ENCODE measurements around the gene NXN.
"Not testable (repeated sequence)": the region's sequence is repeated elsewhere in the genome, so short reads cannot be mapped to it uniquely, and the experiment has no call there.

NXN gene

GRCh38 chr17:916315-916714 is 63.3 kb downstream of the NXN start:
- no peak for DNase-seq

DNA sequence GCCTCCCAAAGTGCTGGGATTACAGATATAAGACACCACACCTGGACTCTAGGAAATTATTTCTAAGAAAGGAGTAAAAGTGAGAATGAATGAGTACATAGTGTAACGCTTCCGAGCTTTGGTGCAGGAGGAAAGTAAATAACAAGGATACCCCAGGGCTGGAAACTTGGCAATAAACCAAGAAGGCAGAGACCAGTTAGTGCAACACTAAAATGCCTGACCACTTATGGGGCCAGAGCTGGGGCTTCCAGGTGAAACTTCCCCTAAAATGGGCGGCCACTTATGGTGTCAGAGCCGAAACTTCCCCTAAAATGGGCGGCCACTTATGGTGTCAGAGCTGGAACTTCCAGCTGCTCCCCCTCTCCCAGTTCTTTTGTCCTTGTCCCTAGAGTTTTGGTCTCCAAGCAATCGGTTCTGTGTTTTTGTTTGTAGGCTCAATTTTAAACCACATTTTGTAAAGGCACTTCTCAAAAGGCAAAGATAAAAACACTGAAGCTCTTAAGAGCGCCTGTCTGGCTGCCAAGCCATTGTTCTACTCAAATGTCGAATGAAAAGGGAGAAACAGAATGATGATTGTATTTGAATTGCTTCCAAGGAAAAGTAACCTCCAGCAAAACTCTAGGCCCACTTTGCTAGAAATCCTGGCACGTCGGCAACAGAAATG is 63.9 kb downstream of the NXN start:
- no peak for DNase-seq

GRCh38 chr17:914561-914960 is 65.0 kb downstream of the NXN start:
- no peak for DNase-seq

GRCh38 chr17:913207-913606 is 66.4 kb downstream of the NXN start:
- DNase-seq = no peak

- no peak for DNase-seq
Measured at GRCh38 chr17:909642-910323, 69.8 kb downstream of the NXN start.

DNA sequence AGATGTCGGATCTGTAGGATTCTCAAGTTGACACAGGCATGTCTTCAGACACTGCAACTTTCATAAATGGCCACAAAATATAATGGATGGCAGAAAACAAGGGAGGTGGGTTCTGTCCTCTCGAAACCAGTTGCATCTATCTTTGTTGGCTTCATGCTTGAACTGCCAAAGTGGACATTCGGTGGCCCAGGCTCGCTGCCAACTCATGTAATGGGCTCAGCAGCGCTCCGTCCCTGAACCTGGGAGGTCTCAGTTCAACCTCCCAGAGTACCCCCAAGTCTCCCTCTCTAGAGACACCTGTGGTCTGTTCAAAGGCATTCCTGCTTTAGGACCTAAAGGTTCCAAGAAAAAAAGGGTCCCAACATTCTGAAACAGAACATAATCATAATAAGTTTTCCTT is 71.9 kb downstream of the NXN start:
- DNase-seq = no peak

DNA sequence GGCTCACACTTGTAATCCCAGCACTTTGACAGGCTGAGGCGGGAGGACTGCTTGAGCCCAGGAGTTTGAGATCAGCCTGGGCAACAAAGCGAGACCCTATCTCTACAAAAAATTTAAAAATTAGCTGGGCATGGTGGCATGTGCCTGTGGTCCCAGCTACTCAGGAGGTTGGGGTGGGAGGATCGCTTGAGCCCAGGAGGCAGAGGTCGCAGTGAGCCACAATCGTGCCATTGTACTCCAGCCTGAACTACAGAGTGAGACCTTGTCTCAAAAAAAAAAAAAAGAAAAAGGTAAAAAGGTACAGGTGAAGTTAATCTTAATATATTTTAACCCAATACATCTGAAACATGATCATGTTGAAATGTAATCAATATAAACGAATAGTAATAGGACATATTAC is 73.9 kb downstream of the NXN start:
- not testable (repeated sequence) for DNase-seq

- DNase-seq = no peak
Measured at GRCh38 chr17:903691-904481, 75.7 kb downstream of the NXN start.

- DNase-seq = no peak
Measured at GRCh38 chr17:902463-902862, 77.1 kb downstream of the NXN start.

DNA sequence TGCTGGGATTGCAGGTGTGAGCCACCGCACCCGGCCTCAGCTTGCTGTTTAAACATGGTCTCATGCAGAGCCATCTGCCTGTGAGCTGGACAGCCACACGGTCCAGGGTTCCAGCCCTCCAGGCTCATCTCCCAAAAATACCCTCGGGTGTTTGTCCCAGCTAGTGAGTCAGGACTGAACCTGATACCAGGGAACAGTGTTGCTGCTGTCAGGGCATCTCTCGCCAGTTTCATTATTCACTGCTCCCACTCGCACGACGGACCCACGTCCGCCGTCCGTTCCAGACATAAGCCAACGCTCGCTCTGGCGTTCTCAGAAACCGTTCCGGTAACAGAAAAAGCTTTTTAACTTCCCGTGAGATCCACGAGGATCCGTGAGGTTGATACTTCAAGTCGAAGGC is 77.6 kb downstream of the NXN start:
- DNase-seq = no peak

GRCh38 chr17:901191-901950 is 78.2 kb downstream of the NXN start:
- no peak for DNase-seq

DNA sequence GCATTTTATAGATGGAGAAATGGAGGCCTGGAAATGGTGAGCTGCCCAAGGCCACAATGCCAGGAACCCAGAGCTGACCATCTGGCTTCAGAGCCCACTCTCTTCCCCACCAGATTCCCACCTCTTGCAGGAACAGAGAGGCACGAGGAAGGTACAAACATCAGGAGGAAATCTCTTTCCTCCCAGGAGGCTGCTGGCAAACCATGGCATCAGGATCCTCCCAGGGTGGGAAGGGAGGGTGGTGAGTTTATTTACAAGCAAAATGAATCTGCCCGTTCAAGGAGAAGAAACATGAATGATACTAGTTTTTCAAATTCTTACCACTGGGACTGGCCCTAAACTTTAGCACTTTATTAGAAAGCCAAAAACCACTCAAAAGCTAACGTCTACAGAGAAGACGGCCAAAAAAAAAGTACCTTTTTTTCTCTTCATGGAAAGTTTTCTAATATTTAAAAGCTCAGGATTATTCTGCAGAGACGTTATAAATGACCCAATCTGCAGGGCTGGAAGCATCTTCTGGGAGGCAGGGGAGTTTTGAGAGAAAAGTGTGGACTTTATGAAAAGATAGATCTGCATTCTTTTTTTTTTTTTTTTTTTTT is 79.1 kb downstream of the NXN start:
- DNase-seq = no peak

DNA sequence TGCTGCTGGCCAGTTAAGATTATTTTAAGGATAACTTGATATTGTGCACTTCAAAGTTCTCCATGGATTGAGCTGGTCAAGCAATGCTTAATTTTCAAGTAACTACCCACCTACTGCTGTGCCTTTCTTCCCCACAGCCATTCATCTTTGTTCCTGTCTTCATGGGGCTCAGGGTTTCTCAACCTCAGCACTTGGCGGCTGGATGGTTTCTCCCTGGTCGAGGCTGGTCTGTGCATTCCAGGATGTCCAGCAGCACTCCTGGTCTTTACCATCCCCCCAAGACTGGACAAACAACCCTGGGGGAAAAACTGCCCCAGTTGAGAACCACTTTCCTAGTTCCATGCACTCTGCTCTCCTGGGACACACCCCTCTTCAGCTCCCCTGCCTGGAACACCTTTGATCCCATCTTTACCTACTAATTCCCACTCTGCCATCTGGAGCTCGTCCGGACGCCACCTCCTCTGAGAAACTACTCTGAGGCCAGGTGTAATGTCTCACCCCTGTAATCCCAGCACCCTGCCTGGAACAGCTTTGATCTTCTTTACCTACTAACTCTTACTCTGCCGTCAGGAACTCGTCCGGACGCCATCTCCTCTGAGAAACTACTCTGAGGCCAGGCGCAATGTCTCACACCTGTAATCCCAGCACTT is 81.5 kb downstream of the NXN start:
- no peak for DNase-seq

GRCh38 chr17:896953-897661 is 82.5 kb downstream of the NXN start:
- DNase-seq = no peak

DNA sequence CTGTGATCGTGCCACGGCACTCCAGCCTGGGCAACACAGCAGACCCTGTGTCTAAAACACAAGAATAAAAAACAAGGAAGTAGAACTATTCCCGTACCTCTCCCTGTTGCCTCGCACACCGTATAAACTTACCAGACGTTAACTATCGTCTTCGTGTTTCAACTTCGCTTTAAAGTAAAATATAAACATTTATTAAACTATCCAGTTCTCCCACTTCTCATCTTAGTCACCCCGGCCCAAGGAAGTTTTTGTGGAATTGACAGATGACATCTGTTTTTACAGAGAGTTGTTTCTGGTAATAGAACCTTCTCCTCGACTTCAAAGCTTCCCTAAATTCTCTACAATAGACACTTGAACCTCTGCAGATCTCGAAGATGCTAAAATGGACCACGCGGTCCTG is 83.1 kb downstream of the NXN start:
- DNase-seq = no peak

DNA sequence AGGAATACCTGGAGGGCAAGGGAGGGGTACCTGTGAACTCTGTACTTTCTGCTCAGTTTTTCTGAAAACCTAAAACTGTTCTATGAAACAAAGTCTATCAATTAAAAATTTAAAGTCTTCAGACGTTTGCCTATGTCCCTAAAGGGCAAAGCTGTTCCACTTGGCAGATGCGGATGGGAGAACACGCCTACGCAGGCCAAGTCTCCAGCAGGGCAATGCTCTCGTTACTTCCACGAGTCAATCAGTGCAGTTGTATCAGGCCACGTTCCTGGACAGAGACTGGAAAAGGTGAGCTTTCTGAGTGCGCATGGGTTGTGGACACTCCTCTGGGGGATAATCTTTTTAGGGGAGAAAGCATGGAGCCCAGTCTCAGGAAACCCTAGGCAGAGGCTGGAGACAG is 86.6 kb downstream of the NXN start:
- no peak for DNase-seq

DNA sequence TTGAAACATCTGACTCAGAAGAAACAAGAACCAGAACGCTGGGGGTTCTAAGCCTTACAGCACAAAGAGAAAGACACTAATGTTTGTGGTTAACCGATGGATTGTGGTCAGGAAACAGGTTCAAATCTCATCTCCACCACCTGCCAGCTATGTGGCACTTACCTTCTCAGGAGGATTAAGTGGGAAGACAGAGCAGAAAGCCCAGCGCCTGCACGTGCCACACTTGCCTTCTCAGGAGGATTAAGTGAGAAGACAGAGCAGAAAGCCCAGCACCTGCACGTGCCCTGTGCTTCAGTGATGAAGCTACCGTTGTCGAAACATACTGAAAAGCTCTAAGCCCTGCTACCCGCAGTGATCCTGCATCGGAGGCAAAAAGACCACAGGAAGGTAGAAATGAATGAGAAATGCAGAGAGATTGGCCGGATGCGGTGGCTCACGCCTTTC is 90.6 kb downstream of the NXN start:
- peak in 1 of 5 donors; percentile 53 for DNase-seq

DNA sequence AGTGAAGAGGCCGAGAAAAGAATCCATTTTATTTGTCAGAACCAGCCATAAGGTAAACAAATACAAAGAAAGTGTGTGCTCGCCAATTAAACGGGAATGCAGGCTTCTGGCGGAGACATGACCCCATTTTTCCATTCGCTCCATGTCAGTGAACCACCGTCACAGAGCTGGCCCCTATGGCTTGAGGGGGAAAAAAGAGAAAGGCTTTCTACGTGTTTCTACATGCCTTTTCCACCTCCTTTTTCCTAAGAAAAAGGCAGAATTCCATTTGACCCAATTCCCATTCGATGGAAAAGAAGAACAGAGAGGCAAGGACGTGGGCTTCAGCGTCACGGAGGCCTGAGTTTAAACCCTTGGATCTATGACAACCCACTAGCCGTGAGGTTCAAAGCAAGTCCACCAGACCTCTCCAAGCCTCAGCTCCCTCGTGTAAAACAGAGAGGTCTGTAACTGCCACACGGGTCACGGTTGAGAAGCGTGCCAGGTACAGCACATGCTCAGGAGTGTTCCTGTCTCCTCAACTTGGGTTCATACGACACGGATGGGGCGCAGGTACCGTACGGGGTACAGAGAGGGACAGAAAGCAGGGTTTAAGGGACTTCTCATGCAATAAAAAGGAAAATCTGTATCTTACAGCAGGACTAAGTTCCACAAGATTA is 91.9 kb downstream of the NXN start:
- DNase-seq = no peak

DNA sequence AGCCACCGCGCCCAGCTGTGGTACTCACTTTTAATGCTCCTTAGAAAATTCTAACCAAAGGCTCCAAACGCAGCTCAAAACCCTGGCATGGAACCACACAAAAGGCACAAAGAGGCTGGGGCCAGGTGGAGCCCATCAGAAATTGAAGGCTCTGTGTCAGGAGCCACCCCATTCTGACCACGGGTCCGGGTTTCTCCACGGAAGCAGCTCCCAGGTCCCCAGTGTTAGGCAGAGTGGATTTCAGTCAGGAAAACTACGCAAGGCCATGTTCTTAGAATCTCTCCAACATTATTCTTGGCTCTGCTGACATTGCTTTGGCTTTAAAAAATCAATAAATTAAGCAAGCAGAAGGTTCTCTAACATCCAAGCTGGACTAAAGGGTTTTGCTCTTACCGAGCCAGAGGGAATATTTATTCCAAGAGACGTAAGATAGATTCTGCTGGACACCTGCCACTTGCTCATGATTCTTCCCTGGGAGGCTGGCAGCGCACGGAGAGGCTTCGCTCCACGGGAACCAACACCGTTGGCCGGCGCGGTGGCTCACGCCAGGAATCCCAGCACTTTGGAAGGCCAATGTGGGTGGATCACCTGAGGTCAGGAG is 93.5 kb downstream of the NXN start:
- no peak for DNase-seq

DNA sequence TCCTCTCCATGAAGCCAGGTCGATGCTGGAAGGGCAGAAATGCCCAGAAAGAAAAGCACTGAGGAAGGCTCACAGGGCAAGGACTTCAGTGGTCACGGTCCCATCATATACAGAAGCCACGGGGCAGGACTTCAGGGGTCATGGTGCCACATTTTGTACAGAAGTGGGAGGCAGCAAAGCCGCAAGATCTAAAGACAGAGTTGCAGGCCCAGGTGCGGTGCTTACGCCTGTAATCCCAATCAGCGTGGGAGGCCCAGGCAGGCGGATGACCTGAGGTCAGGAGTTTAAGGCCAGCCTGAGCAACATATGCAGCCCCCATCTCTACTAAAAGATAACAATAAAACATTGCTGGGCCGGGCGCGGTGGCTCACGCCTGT is 96.0 kb downstream of the NXN start:
- no peak for DNase-seq

Data from T-helper 1 cell (primary cell).